Omental fat pad (tissue), 4 donors: Measurements from ENCODE around the gene LVRN. TPM values are rescaled to one million over a fixed set of nuclear protein-coding genes. Genes with fewer than 3 reads are reported as not detected.

ENCODE experiments used
- ATAC-seq: fragments of 150-250 bp; one replicate; pipeline ENCODE4 v1.9.1; 2016; ENCODE audit warnings: mild to moderate bottlenecking, moderate library complexity; ENCODE audit not compliant: low FRiP score
- DNase-seq: peaks from one replicate; pipeline ENCODE4 v3.0.0-alpha.2; 2019; ENCODE audit warnings: low spot score
- total RNA-seq, 4 donors: library from RNA; depleted of rRNA; stranded (reverse); fragments of >200 nt; gene quantifications; one replicate each; pipeline ENCODE4 v1.1.0, GENCODE V29; 2016
- TF ChIP-seq, protein P1 (sequence below), 3 donors: fragments of 450-650 bp; IDR thresholded peaks; one replicate each; pipeline ENCODE4 v1.5.1; 2016 to 2017; ENCODE audit warnings: antibody characterized with exemption in 3 of 3, mild to moderate bottlenecking in 3 of 3, moderate library complexity in 2 of 3

Gene LVRN
- total RNA-seq, 4 donors from 2014 or later = 14.9 to 39.7 (median 24.8) TPM

DNA sequence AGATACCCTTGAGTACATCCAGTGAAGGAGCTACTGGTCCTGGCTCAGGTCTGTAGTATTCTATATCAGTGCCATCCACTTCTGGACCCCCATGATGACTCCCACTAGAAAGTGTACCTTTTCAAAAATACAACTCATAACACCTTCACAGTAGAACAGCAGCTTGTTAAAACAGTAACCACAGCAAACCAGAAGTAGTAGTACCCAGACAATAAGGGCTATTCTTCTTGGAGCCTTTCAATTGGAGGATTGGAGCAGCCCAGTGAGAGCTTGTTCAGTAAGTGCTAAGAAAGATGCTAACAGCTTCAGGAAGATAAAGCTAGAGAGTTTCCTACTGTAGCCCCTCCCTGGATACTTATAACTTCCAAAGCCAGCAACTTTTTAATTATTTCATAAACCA, 80.1 kb downstream of the LVRN start:
- TF ChIP-seq, protein P1, sequence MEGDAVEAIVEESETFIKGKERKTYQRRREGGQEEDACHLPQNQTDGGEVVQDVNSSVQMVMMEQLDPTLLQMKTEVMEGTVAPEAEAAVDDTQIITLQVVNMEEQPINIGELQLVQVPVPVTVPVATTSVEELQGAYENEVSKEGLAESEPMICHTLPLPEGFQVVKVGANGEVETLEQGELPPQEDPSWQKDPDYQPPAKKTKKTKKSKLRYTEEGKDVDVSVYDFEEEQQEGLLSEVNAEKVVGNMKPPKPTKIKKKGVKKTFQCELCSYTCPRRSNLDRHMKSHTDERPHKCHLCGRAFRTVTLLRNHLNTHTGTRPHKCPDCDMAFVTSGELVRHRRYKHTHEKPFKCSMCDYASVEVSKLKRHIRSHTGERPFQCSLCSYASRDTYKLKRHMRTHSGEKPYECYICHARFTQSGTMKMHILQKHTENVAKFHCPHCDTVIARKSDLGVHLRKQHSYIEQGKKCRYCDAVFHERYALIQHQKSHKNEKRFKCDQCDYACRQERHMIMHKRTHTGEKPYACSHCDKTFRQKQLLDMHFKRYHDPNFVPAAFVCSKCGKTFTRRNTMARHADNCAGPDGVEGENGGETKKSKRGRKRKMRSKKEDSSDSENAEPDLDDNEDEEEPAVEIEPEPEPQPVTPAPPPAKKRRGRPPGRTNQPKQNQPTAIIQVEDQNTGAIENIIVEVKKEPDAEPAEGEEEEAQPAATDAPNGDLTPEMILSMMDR (IDR thresholded peaks at IDR 0.05) = no peak
- DNase-seq = no peak
- no peak for ATAC-seq

DNA sequence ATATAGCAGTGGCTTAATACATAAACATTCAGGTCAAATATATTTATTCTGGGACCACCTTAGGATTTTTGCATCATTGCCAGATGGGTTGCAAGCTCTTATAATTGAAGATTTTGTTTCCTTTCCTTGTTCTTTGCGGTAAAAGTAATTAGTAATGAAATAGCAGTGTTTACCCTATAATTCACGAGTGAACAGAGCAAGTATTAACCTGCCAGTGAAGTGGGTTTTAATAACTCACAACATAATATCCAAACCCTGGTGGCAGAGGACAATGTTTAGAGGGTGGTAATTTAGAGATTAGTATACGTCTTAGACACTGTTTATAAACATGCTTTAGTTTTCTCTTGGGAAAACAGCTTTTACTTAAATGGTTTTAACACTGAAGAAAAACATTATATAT, 81.8 kb downstream of the LVRN start:
- DNase-seq (no peak), ATAC-seq (no peak)
- TF ChIP-seq, protein P1 (IDR thresholded peaks at IDR 0.05) = no peak

DNA sequence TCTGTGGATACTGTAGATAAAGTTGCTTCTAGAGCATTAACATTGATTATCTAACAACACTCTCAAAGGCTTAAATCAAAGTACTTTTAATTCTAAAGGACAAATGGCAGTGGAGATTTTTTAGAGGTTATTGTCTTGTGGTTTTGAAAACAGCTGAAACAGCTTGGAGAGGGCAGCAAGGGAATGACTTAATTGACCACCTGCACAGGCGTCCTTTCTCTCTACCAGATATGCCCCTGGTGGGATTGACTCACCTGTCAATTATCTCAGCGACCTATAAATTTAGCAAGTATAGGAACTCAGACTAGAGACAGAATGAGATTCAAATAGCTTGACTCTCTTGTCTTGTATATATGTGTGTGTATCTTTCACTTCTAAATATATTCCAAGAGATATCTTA, 83.5 kb downstream of the LVRN start:
- no peak for DNase-seq
- TF ChIP-seq, protein P1 (IDR thresholded peaks at IDR 0.05) = no peak
- ATAC-seq = no peak

DNA sequence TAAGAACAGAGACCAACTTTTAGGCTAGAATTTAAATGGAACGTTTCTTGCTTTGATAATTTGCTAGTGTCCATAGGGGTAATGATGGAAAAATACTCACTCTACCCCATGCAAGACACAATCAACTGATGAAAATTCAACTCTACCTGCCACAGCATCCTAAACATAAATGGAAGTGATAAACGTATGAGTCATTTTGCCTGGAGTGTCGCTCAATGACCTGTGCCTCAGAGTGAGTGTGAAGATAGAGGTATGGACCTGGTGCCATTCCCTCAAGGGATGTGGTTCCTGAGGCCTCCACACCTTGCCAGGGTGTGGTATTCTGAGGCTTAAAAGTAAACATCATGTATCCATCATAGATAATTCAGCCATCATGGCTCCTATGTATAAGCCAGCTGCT, 84.0 kb downstream of the LVRN start:
- DNase-seq (no peak), ATAC-seq (no peak)
- TF ChIP-seq, protein P1 (IDR thresholded peaks at IDR 0.05) = no peak

DNA sequence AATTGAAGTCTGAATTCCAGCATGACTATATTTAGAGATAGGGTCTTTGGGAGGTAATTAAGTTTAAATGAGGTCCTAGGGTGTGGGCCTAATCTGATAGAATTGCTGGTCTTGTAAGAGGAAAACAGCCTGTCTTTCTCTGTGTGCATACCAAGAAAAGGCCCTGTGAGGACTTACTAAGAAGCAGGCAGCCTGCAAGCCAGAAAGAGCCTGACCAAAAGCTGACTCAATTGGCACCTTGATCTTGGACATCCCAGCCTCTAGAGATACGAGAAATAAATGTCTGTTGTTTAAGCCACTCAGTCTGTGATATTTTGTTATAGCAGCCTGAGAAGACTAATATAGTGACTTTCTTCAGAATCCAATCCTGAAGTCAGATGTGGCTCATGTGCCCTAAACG, 84.5 kb downstream of the LVRN start:
- no peak for ATAC-seq
- no peak for DNase-seq
- TF ChIP-seq, protein P1 (IDR thresholded peaks at IDR 0.05) = no peak

DNA sequence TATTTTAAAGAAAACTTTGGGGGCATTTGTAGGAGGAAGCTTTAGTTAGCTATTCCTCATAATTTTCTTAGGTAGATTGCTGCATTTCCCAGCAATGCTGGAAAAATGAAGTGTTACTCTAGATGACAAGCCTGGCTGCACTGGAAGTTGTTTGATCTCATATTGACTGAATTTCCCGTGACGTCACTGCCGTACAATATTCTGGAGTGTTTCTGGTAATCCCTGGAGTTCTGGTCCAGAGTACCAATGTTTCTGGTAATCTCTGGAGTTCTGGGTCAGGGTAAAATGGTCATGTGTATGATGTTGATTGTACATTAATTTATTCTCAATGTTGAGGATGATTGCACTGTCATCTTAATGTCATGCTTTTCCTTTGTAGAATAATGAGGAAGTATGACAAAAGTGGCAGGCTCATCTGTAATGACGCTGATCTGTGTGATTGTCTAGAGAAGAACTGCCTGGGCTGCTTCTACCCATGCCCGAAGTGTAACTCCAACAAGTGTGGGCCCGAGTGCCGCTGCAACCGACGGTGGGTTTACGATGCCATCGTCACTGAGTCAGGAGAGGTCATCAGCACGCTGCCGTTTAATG, 96.2 kb downstream of the LVRN start:
- DNase-seq (no peak), ATAC-seq (no peak)
- TF ChIP-seq, protein P1 (IDR thresholded peaks at IDR 0.05) = no peak

DNA sequence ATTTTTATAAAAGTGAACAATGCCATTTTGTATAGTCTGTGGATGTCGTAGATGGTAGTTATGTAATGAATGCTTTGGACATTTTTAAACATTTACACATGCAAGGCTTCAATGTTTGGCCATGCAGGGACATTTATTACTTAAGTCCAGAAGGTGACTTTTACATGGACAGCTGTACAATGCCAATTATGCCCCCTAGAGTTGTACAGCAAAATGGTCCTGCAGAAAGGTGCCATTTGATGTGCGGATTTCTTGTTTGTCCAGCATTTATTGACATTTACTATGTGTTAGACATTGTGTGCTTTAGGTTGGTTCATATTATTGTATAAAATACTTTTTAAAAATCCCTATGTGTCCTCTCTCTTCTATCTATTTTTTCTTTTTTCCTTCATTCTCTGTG, 100.1 kb downstream of the LVRN start:
- DNase-seq (no peak), ATAC-seq (no peak)
- TF ChIP-seq, protein P1 (IDR thresholded peaks at IDR 0.05) = no peak
